Gastrocnemius medialis (tissue), 4 donors: ENCODE results near the gene OBI1.

Experiments used
- CTCF ChIP-seq, 5 experiments: fragments of 450-650 bp in 3 of 5; fragments of 200-600 bp in 2 of 5; sonication (generic) in 2 of 5; IDR thresholded peaks in 4 of 5; conservative IDR thresholded peaks in 1 of 5; 1 replicate in 4 of 5; 2 replicates in 1 of 5; pipeline ENCODE4 v1.5.1; 2016 to 2019; ENCODE audit warnings: antibody characterized with exemption in 5 of 5, mild to moderate bottlenecking in 3 of 5, moderate library complexity in 3 of 5
- POLR2A ChIP-seq, 2 donors: fragments of 450-650 bp; IDR thresholded peaks; one replicate each; pipeline ENCODE4 v1.6.1; 2017; ENCODE audit warnings: antibody characterized with exemption in 2 of 2, mild to moderate bottlenecking in 2 of 2, moderate library complexity in 2 of 2

- TF ChIP-seq CTCF (IDR thresholded peaks at IDR 0.05 in 4 of 5, conservative IDR thresholded peaks at IDR 0.05 in 1 of 5) (no peak), POLR2A (IDR thresholded peaks at IDR 0.05) (no peak)
Measured at GRCh38 chr13:78618411-78618810, 40.5 kb downstream of the OBI1 start.
